Heart left ventricle (tissue), 13 donors: ENCODE data around the gene SMPD2.

Experiments used
- CTCF ChIP-seq, 12 donors: fragments of 200-600 bp; sonication (generic) in 4 of 12; IDR thresholded peaks; one replicate each; pipeline versions ENCODE4 v1.5.0 to v1.8.0; 2018 to 2022; ENCODE audit warnings: antibody characterized with exemption in 12 of 12, mild to moderate bottlenecking in 5 of 12
- POLR2A ChIP-seq, 2 donors: fragments of 450-650 bp; IDR thresholded peaks; one replicate each; pipeline ENCODE4 v1.6.1; 2017; ENCODE audit warnings: antibody characterized with exemption in 2 of 2, mild to moderate bottlenecking in 2 of 2, moderate library complexity in 2 of 2
- donor health status: ischemic (EF 13 %, LVEDD 7.1; RV severe dilation, severe dysfunction).
- donor health status: DM: no; HTN: yes; CAD: no.
- donor health status: DM: no; HTN: no; CAD: no.
- donor health status: ischemic (EF 25% LVEDD 6.9; RV normal size, moderate dysfunction).
- donor health status: ischemic (EF 25% LVEDD 5.7; RV mildly dilated, moderate dysfunction).
- donor health status: ischemic (EF 35%, LVEDD 5.7; RV mildly dilated, moderate dysfunction).
- donor health status: nonischemic (EF 11% LVEDD 7.7; RV severe dilation, severe dysfunction).
- donor health status: DM: yes; HTN: yes; CAD: no.
- donor health status: PGD.
- donor health status: ischemic (EF 29% LVEDD 5.4; RV normal size, mild dysfunction).
- donor health status: nonischemic (EF 23%, LVEDD 6.1; RV moderate dilation, normal function).

- no peak for TF ChIP-seq CTCF (IDR thresholded peaks at IDR 0.05)
- TF ChIP-seq POLR2A (IDR thresholded peaks at IDR 0.05) = no peak
Measured at GRCh38 chr6:109442393-109442924, 1.9 kb downstream of the SMPD2 start.
